HUDEP-2 (cell line): Measurements from ENCODE around the gene SNAP25.

ENCODE experiments used
- DNase-seq, 76 experiments: peaks; one replicate each; lab custom pipeline; 2025; ENCODE audit not compliant: unreplicated experiment in 76 of 76; lab: John Stamatoyannopoulos, UW

SNAP25 gene

GRCh38 chr20:10259166-10259565 is 40.5 kb downstream of the SNAP25 start:
- no peak for DNase-seq

DNA sequence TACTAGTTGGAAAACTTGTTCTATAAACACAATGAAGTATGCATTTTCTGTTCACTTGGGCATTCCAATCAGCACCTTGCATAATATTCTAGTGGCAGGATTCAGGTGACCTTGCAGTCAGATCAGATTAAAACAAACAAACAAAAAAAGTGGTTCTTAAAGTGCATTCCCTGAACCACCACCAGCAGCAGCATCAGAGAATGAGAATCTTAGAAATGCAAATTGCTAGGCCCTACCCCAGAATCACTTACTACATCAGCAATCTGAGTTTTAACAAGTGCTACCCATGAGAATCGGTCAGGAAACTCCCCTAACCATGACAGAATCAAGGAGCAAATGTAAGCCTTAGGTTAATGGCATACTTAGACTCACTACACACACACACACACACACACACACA is 41.7 kb downstream of the SNAP25 start:
- DNase-seq = no peak

GRCh38 chr20:10261702-10262101 is 43.1 kb downstream of the SNAP25 start:
- no peak for DNase-seq

- DNase-seq = no peak
Measured at GRCh38 chr20:10263385-10264165, 44.9 kb downstream of the SNAP25 start.

DNA sequence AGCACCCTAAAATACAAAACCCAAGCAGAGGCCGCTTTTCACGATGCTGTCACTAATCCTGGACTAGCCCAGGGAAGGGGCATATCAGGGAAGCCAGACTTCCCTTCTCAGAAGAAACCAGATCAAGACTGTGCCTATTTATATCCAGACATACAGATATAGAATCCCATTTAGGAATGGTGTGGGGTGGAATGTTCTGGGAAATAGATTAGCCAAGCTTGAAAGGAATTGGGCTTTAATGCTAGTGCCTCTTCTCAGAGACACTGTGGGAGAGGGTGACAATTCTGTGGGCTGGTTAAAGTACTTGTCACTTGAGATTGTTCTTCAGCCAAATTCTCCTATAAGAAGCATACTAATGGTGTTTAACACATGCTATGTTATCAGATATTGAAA is 45.5 kb downstream of the SNAP25 start:
- no peak for DNase-seq

DNA sequence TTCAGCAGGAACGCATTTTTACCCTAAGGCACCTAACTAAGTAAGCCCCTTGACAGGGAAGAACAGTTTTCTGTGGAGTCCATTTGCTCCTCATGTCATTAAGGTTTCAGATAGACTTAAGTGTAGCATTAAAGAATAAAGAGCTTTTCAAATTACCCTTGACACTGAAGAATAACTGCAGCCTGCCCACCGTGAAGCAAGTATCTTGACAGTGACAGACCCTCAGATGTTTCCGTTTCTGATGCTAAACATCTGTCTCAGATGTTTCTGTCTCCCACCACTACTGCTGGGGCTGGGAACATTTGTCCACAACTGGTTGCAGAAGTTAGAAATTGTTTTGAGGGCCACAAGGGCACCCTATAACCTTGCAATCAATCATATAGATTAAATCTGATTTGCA is 50.0 kb downstream of the SNAP25 start:
- no peak for DNase-seq

GRCh38 chr20:10270630-10271029 is 52.0 kb downstream of the SNAP25 start:
- no peak for DNase-seq

DNA sequence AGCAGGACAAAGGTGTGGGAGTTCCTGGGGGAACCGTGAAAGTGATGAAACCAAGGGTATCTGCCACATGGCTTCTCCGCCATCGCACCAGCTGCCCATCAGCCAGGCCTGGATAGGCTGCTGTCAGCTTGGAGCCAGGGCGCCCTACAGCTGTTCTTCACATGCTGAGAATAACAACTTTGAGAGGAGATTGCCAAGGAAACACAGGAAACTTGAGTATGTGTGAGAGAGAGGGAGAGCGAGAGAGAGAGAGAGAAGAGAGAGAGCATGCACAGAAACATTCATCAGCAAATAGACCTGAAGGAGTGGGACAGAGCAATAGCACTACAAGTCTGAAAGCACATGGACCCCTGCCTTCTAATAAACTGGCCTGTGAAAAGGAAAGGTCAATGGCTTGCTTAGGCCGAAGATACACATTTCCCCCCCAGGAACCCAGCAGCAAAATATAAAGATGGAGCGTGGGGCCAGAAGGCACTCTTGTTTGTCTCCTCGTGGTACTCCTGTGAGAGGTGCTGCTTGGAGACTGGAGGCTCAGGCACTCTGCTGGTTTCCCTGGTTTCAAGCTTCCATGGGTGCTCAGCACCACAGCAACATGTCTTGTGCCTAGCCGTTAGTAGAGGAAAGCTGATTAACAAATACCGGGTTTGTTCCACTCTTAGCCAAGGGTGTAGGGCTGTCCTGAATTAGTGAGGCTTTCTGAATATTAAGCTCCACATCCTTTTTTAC is 53.0 kb downstream of the SNAP25 start:
- DNase-seq = no peak

- DNase-seq = no peak
Measured at GRCh38 chr20:10276878-10277580, 58.4 kb downstream of the SNAP25 start.

- DNase-seq = no peak
Measured at GRCh38 chr20:10277616-10278015, 59.0 kb downstream of the SNAP25 start.

DNA sequence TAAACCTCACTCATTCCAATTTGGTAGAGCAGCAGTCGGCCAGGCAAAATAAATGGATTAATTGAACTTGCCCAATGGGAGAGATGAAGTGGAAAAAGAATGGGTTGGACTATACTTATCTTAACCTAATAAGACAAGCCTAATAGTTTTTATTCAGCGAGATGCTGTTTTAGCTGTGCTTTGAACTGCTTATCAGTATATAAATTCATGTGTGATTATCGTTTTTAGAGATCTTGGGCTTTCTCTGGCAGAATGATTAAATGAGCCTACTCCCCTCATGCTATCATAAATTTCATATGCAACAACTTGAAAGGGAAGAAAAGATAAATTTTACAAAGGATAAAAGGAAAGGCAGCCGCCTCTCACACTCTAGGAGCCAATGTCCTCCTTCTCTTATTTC is 59.8 kb downstream of the SNAP25 start:
- DNase-seq = no peak

GRCh38 chr20:10280018-10280908 is 61.6 kb downstream of the SNAP25 start:
- DNase-seq = no peak

- DNase-seq = no peak
Measured at GRCh38 chr20:10281911-10282310, 63.3 kb downstream of the SNAP25 start.

DNA sequence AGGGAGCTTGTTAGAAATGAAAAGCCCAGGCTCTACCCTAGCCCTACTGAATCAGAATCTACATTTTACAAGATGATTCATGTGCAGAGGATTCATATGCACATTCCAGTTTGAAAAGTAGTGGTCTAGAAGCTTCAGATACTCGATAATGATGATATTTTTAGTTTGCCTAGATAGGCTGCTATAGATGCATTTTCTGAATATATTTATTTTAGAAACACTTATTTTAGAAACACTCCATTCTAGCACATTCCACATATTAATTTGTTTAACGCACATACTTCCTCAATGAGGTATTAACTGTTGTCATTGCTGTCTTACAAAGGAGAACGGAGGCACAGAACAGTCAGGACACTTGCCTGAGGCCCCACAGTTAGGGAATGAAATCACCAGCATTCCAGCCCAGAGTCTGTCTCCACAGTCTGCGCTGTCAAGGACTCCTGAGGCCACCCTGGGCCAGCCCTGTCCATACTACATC is 64.4 kb downstream of the SNAP25 start:
- no peak for DNase-seq

DNA sequence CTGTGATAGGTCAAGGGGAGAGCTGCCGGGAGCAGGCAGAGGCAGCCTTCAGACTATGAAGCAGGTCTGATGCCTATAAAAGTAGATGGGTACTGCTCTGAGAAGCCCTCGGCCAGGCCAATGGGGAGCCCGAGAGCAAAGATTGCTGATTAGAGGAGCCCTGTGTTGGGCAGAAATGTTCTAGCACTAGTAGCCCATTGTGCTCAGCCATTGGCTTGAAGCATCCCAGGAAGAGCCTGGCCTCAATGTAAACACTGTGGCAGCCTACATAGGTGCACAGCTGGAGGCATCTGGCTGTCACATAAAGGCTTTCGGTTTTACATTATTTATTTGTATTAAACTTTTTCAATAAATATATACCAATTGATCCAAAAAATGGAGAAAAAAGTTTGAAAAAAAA is 67.7 kb downstream of the SNAP25 start:
- DNase-seq = no peak

DNA sequence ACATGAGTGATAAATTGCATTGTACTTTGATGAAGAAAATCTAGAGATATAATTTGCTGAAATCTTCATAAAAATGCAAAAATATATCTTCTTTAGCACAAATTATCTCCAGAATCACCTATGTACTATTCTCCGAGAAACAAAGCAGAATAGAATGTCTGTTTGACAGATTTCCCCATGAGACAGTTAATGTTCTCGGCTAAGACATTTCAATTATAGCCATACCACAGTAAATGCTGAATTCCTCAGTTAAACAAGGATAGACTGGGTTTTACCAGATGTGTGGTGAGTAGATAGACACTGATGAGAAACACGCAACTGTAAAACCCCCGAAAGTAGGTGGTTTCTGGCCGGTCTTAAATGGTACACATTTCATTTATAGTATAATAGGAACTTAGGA is 69.8 kb downstream of the SNAP25 start:
- no peak for DNase-seq

DNA sequence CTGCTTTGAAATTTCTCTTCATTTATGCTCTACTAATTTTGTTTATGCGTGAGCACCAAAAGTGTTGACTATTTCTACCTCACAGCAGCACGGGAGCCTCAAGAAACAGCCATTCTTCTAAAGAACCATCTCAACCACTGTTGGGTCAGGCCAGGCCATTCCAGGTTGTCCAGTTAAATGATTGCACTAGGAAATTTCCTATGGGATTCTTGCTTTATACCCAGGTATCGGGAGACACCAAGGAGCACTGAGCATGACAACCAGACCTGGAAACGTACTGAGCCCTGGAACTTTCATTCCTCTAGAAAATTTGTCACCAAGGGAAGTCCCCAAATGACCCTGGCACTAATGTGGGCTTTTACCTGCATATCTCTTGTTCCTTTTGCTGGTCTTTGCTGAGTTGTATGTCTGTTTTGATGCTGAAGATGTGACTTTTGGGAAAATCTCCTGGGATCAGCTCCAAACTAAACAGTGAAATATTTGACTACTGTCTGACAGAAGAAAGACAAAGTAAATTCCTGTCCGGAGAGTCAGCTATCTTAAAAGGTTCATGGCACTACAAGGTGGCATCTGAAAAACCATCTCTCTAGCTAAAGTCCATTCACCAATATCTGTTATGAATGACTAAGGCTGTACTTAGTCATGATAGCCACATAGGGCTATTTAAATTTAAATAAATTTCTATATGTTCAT is 70.5 kb downstream of the SNAP25 start:
- DNase-seq = no peak

GRCh38 chr20:10291568-10292248 is 73.1 kb downstream of the SNAP25 start:
- no peak for DNase-seq

- DNase-seq = no peak
Measured at GRCh38 chr20:10297223-10297622, 78.6 kb downstream of the SNAP25 start.
